Upper lobe of right lung (tissue), 1 donor: ENCODE measurements around the gene DIS3L2. TPM values are rescaled to one million over a fixed set of nuclear protein-coding genes. Genes with fewer than 3 reads are reported as not detected.

Experiments
- ATAC-seq: fragments of 200-7000 bp; cut with Tn5 transposase; one replicate; pipeline ENCODE4 v1.9.1; 2020; ENCODE audit warnings: mild to moderate bottlenecking, moderate library complexity
- DNase-seq: peaks from one replicate; pipeline ENCODE4 v3.0.0-alpha.2; 2020
- H3K27ac ChIP-seq: fragments of 200-600 bp; one replicate; pipeline ENCODE4 v1.8.0; 2022
- H3K27me3 ChIP-seq: fragments of 200-600 bp; one replicate; pipeline ENCODE4 v1.8.0; 2022; ENCODE audit warnings: mild to moderate bottlenecking
- H3K36me3 ChIP-seq: fragments of 200-600 bp; one replicate; pipeline ENCODE4 v1.8.0; 2022
- H3K4me1 ChIP-seq: fragments of 200-600 bp; one replicate; pipeline ENCODE4 v1.8.0; 2022
- H3K4me3 ChIP-seq: fragments of 200-600 bp; one replicate; pipeline ENCODE4 v1.8.0; 2022; ENCODE audit warnings: mild to moderate bottlenecking
- H3K9me3 ChIP-seq: fragments of 200-600 bp; one replicate; pipeline ENCODE4 v1.8.0; 2022
- CTCF ChIP-seq: fragments of 200-600 bp; IDR thresholded peaks from one replicate; pipeline ENCODE4 v1.8.0; 2022; ENCODE audit warnings: antibody characterized with exemption
- intact Hi-C: fragments of 100-400 bp; cut with DNase I; formaldehyde crosslinking; loops from one replicate; pipeline ENCODE4 v1.11.0; 2022
- total RNA-seq: library from RNA; stranded (reverse); fragmentation: NEBNext Ultra II Directional; extraction: Animal tissue kit (Norgen Biotek cat#: 25700); gene quantifications from one replicate; pipeline ENCODE4 v1.2.1, GENCODE V29; 2021
- donor health status: DM: no; HTN: yes; CAD: no; lungs with severe emphysema.

Gene DIS3L2
- total RNA-seq, 1 donor from 2014 or later: 35.8 TPM

GRCh38 chr2:232345251-232345650 lies 383.7 kb downstream of the DIS3L2 start:
- intact Hi-C loops: no loop called here
- H3K27ac ChIP-seq: no peak overlapping the region
- peaks cover 10% of the 10 kb centered on the region for H3K27me3 ChIP-seq
- DNase-seq (peak; percentile 48), ATAC-seq (no peak)
- H3K36me3 ChIP-seq: no peaks in the 10 kb centered on the region
- no peak for TF ChIP-seq CTCF
- H3K4me1 ChIP-seq: no peaks in the 10 kb centered on the region
- no peak overlapping the region for H3K4me3 ChIP-seq
- no peaks in the 10 kb centered on the region for H3K9me3 ChIP-seq

GRCh38 chr2:232347369-232347768 lies 385.9 kb downstream of the DIS3L2 start:
- Histone ChIP-seq H3K4me3 (no peak overlapping the region), H3K27ac (no peak overlapping the region), H3K27me3 (peaks cover 31% of the 10 kb centered on the region), H3K9me3 (no peaks in the 10 kb centered on the region), H3K4me1 (no peaks in the 10 kb centered on the region), H3K36me3 (no peaks in the 10 kb centered on the region)
- no peak for TF ChIP-seq CTCF
- DNase-seq (no peak), ATAC-seq (no peak)
- intact Hi-C loops: no loop called here

- ATAC-seq (peak; percentile 40), DNase-seq (peak; percentile 63)
- Histone ChIP-seq H3K9me3 (no peaks in the 10 kb centered on the region), H3K27ac (no peak overlapping the region), H3K36me3 (no peaks in the 10 kb centered on the region), H3K27me3 (peaks cover 47% of the 10 kb centered on the region), H3K4me3 (no peak overlapping the region), H3K4me1 (no peaks in the 10 kb centered on the region)
- intact Hi-C loops: no loop called here
- no peak for TF ChIP-seq CTCF
Measured at GRCh38 chr2:232348936-232349335, 387.4 kb downstream of the DIS3L2 start.

GRCh38 chr2:232349546-232349945 lies 388.0 kb downstream of the DIS3L2 start:
- H3K27me3 ChIP-seq: peaks cover 51% of the 10 kb centered on the region
- ATAC-seq (no peak), DNase-seq (peak; percentile 49)
- no peak for TF ChIP-seq CTCF
- intact Hi-C loops: no loop called here
- H3K4me1 ChIP-seq: no peaks in the 10 kb centered on the region
- no peaks in the 10 kb centered on the region for H3K9me3 ChIP-seq
- H3K27ac ChIP-seq: no peak overlapping the region
- H3K4me3 ChIP-seq: no peak overlapping the region
- no peaks in the 10 kb centered on the region for H3K36me3 ChIP-seq

GRCh38 chr2:232349946-232350635 lies 388.6 kb downstream of the DIS3L2 start:
- Histone ChIP-seq H3K36me3 (no peaks in the 10 kb centered on the region), H3K9me3 (no peaks in the 10 kb centered on the region), H3K4me1 (no peaks in the 10 kb centered on the region), H3K27ac (no peak overlapping the region), H3K27me3 (peaks cover 56% of the 10 kb centered on the region), H3K4me3 (no peak overlapping the region)
- ATAC-seq (no peak), DNase-seq (peak; percentile 46)
- TF ChIP-seq CTCF: no peak
- intact Hi-C loops: no loop called here
